Measurements from ENCODE around the gene TMEM245.

Gene TMEM245

DNA sequence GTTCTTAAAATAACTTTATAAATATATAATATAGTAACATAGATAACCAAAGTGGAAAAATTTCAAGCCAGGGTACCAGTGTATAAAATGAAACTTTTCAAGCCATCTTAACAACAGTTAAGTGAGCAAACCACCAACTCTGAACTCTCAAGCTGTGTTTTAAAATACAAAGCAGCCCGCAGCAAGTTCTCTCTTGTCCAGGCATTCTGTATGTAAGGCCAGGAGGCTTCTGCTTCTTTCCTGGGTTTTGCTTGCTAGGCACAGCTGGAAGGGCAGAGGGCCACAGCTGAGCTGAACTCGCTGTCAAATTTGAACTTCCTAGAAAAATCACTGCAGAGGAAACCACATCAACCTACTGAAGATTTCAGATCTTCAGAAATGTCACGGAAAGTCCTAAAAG lies 99.6 kb downstream of the TMEM245 start:
- no peak for DNase-seq

DNA sequence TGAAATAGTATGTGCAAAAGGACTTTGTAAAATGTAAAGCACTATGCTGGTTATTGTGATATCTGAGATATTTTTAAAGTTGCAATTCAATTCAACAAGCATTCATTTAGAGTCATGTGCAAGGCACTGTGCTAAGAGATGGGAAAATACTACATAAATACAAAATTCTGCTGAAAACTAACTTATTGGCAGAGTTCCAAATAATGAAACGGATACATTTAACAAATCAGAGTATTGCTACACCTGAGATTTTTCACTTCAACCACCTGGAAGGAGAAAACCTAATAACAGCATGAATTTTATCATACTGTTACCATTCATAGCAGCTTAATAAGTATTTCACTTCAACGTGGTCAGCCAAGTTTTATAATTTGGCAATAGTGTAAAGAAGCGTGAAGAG lies 100.3 kb downstream of the TMEM245 start:
- no peak for DNase-seq

DNA sequence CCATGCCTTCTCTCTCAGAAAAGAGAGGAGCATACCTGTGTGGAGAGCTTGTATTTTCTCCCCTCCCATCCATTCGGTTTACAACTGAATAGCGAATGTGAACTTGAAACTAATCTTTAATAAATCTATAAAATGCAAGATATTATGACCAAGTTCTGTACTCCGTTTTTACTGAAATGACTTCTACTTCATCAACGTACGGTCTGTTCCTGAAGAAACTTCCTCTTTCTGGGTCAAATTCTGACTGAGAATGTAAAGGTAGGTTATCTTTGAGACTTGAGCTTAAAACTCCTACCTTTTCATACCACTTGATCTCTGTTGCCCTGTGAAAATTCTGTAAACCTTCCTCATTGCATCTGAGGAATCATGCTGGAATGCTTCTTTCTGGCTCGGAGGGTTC lies 102.3 kb downstream of the TMEM245 start:
- no peak for DNase-seq

DNA sequence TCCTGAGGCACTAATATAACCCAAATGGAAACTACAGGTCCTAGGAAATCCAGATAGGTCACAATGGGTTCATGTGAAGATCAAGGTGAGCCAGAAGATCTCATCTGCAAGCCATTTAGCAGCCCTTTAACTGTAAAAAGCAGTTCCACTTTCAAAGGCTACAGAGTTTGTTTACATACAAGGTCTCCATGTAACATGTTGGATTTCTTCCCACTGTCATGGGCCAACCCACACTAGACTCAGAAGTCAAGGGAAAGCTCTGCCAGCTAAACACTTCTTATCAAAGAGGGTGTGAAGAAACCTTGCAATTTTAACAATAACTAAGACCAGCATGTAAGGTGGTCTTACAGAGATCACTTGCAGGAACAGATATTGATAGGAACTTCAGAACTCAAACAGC lies 102.7 kb downstream of the TMEM245 start:
- DNase-seq = no peak

DNA sequence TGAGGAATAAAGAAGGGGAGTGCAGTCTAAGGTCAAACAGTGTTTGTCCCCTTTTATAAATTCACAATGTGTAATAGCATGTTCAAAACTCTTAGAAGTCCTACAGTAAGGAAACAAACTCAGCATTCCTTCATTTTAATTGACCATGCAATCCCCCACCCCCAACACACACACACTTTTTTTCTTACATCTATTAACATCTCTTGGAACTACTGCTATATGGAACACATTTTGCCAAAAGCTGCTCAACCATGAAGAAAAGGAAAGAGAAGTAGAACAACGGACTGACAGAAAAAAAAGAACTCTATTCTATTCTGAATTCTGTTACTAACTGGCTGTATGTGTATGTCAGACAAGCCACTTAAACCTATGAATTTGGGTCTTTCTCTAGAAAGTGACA lies 103.6 kb downstream of the TMEM245 start:
- no peak for DNase-seq

DNA sequence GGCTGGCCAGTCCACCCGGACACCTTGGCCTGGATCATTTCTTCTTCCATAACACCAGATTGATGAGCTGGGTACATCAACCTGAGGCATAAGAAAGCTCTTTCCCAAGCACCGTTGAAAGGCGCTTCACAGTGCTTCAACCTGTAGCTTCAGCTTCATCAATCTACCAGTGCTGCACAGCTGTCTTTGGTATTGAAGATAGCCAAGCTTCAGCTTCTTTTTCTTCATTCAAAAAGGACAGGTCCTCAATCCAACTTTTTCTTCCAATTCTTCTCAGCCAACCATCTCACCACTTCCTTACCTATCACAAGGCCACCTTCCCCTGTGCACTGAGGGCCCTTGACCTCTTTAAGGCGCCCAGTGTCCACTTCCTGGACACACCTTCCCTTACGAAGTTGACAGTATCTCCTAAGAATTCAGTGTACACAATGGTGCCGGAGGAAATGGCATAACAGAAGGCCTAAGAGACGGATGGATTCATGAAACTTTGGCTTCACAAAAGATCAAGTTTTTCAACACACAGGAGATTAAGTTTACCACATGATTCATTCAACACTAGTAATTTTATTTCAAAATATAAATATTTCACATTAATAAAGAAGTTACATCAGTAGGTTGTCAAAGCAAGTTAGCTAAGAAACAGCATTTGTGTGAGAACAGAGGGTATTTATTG lies 105.0 kb downstream of the TMEM245 start:
- no peak for DNase-seq

DNA sequence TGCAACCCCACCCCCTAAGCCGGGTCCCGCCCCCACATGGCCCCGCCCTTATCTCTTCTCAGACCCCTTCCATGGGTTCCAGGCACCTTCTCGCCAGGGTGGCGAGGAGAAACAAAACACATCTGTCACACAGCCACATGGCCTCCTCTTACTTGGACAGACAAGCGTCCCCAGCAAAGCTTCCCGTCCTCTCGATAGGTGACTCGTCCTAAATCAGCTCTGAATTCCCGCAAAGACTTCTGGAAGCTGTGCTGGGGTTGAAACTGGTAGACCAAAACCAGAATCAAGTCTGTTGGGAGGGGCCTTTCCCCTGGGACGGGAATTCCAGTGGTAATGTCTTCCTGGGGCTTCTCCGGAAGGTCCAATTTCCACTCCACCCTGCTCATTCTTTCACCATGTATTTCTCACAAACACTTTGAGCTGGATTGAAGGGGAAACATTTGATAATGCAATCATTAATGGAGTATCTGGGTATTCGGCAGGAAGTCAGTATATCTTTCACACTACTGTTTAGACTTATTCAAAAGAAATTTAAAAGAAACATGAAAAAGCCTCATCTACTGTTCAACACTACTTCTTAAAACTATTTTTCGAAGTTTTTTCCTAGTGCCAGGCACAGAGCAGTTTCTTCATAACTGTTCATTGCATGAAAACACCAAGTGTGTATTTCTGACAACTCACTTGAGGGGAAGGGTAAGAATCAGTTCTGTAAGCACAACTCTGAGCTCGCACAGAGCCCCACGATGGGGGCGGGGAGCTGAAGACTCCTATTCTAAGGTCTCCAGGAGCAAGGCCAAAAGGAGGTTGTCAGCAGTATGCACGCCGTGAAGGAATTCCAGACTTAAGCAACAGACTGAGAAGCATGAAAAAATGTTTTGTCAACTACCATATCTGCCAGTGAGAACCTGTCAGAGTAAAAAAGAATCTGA lies 105.8 kb downstream of the TMEM245 start:
- no peak for DNase-seq

DNA sequence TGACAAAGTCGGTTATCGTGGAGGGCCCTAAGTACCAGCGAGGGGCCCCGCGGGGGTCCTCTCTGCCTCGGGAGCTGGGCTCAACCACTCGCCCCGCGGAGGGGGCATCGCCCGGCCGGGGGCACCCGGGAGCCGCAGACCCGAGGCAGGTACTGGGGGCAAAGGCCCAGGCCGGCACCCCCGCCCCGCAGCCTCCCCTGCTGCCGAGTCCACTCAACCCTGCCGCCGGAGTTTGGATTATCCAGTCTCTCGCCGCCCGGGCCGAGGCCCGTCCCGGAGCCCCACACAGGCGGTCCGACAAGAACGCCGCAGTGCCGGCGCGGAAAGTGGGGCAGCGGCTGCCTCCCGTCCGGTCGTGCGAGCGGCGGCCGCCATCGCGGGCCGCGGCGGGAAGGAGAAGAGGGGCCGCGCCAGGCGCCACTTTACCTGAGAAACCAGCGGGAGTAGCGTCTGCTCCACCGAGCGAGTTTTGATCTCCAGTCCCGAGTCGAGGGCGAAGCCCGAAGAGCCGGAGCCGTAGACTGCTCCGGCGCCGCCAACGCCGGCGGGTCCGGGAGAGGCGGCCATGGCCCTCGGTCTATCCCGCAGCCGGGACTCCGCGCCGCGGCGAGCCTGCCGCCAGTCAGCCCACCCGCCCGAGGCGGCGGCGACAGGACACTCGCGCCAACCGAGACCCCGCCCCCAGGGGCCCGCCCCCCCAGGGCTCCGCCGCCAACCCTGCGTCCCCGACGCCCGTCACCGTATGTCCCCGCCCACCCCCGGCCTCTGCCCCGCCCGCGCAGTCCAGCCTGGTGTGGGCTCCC lies 106.7 kb downstream of the TMEM245 start, which contains the start of gene CTNNAL1:
CTNNAL1 (minus strand) TSS at position 624 of the 803 bp plus-strand sequence; CDS start at position 567, 57 bp downstream.
- DNase-seq = peak; percentile 68

DNA sequence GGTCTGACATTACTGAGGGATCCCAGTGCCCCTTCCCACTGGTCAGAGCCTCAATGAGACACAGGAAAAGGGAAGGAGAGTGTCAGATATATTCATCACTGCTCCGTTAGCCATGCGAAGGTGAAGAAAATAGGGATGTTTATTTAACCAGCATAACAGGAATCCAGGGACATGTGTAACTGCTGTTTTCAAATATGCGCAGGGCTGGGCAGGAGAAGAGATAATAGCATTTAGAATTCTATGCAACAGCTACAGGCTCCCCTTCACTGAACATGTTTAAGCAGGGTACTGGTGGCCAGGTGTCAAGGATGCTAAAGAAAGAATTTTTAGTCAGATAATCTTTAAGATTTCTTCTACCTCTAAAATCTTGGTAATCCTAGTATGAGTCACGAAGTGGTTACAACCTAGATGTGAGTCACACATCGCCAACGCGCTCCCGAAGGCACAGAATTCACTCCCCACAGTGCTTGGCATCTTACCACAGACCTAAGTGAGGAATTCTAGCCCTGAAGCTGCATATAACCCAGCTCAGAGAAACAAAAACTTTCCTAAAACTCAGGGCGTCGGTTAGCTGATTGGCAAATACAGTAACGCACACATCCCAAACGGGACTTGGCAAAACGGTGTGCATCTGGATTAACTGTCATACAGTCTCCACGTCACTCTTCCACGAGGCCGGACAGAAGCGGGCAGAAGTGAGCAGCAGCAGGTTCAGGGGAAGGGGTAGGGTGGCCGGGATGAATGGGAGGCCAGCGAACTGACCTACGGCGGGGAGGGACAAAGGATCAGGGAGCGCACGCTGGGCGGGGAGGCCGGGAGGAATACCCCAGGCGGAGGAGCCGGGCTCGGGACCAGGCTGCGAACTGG lies 107.5 kb downstream of the TMEM245 start:
- no peak for DNase-seq

DNA sequence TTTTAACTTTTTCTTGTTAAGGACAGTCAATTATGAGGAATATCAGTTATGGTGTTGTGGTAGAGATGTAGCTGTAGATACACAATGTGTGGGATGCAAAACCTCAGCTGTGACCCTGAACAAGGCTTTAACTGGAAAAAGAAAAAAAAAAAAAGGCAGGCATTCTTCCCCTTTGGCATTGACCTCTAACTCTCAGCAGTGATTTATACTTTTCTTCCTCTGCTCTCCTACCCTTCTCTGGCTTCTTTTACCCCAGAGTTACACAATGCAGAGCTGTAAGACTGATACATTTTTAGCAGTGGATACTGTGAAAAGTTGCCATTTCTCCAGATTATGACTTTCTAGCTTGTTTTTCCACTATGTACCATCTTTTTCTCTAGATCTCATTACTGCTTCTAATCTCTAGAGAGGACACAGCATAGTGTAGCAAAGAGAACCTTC lies 108.5 kb downstream of the TMEM245 start:
- no peak for DNase-seq

DNA sequence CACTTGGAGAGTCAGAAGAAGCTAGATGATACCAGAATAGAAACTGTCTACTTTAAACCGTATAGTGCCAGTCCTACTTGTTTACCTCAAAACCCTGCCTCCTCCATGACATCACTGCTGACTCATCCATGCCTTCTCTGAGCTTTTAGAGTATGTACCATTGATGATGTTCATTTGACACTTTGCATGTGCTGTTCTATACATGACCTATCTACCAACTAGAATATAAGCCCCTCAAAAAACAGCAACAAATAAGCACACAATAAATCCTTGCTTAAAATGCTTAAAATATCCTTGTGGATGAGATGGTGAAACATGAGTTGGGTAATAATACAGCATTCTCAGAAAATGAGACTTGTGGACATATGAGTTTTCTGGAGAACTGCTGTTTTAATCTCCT lies 109.0 kb downstream of the TMEM245 start:
- DNase-seq = no peak

DNA sequence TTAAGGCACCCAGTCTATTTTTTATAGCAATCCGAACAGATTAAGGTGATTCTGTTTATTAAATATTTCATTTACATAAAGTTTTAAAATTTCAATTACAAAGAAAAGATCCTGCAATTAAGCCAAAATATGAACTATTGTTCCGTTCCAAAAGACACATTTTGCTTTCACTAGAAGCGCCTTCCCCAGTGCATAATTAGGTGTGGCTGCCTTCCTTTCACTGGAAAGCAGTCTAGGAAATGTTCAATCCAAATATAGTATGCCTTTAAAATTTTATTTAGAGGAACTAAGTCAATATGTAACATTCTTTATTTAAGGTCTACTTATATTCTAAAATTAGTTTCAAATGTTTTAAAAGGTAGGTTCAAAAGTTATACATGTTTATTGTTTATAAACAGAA lies 114.1 kb downstream of the TMEM245 start:
- no peak for DNase-seq

DNA sequence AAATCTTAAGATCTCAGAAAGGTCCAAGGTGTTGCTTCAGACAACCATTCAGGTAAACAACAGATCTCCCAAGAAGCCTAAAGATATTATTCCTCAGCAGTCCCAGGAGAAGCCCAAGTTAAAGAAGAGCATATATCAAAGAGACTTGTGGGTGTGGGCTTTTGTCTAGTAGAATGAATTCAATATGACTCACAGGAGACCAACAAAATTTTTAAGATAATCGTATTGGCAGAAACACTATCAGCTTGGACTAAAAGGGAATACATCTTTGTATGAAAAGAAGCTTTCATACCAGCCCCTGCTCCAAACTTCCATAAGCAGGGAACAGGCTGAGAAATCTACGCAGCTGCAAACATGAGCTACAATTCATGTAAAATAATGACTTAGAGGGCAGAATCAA lies 116.6 kb downstream of the TMEM245 start:
- no peak for DNase-seq

DNA sequence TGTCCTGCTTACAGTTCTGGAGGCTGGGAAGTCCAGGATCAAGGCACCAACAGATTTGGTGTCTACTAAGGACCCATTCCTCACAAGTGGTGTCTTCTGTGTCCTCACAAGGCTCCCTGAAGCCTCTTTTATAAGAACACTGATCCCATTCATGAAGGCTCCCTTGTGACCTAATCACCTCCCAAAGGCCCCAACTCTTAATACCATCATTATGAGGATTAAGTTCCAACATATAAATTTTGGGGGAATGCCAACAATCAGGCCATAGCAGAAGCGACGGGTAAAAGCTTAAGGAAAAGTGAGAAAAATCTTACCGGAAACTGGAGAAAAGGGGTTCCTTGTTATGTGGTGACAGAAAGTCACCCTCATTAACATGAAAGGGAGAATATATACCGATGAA lies 117.6 kb downstream of the TMEM245 start:
- no peak for DNase-seq

DNA sequence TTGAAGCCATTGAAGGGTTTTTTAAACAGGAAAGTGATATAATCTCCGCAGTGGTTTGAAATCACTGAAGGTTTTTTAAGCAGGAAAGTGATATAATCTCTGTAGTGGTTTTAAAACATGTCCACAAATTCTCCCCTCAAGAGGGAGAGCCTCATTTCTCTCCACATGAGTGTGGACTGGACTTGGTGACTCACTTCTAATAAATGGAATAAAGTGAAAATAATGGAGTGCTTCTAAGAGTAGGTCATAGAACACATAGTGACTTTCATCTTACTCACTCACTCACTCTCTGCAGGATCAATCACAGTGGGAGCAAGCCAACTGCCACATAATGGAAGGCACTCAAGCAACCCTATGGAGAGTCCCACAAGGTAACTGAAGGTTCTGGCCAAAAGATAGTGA lies 118.5 kb downstream of the TMEM245 start:
- DNase-seq = no peak

DNA sequence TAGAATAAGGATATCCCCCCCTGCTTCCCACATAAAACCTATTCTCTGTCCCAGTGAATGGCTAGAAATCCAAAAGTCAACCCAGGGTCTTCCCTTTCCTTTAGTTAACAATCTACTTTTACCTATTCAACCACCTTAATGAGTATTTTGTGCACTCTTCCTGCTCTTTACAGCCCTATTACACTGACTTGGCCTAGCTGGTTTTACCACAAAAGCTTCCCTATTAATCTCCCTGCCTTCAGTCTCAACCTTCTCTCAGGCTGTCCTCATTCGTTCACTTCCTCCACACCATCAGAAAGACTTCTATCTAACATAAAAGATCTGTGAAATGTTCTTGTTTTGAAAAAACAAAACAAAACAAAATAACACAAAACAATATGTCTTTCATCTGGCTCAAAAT lies 122.6 kb downstream of the TMEM245 start:
- no peak for DNase-seq

DNA sequence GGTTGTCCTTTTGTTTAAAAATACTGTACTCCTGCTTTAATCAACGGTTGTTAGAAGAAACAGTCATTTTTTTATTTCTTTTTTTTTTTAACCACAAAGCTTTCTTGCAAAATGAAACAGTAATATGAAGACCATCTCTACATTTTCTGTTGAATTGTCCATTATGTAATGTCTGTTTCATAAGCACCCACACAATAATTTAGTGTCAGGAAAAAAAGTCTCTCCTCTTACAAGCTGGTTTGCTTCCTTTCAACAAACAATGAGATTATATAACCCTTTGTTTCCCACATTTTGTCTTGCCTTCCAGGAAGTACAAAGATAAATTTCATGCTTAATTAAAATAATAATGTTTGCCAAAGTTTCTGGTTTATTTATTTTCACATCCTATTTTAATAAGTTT lies 123.1 kb downstream of the TMEM245 start:
- no peak for DNase-seq

DNA sequence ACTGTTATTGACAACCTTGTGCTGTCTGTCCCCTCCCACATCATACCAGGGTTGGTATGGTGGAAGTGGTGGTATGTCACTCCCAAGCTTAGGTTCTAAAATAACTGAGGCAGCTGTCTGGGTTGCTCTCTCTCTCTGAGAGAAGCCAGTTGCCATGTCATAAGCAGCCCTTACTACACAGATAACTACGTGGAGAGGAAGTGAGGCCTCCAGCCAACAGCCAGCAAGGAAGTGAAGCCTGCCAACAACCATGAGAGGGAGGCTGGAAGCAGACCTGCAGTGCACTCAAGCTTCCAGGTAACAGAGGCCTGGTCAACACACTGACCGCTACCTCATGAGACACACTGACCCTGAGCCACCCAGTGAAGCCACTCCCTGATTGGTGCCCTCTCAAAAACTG lies 125.1 kb downstream of the TMEM245 start:
- no peak for DNase-seq

DNA sequence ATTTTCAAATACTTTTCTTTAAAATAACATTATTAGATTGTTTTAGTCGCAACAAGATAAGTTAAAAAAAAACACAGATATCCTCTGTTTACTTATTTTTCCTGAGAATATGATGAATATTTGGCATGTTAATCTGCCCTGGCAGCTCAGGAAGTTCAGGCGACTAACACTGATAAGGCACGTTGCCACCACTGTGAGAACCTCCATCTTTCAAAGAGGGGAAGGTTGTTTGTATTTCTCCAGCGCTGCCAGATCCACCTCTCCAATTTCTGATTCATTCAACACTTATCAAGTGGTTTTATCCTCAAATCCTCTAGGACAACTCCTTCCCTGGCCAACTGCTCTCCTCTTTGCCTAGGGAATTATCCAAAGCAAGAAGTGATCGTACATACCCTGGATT lies 128.3 kb downstream of the TMEM245 start:
- no peak for DNase-seq

DNA sequence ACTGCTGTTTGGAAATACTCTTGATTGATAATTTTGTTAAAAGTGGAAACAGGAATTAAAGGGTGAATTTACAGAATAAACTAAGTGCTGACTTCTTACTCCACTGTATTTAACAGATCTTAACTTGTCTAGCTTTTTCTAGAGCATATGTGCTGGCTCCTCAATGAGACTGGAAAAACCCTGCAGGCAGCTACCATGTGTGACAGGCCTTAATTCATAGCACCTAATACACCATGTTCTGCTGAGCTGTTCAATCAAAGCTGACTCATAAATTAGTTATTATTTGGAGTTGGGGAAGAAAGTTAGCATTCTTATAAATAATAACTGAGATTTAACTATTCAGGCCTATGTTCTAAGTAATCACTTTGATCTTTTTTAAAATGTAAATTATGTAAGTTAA lies 135.9 kb downstream of the TMEM245 start:
- DNase-seq = no peak

DNA sequence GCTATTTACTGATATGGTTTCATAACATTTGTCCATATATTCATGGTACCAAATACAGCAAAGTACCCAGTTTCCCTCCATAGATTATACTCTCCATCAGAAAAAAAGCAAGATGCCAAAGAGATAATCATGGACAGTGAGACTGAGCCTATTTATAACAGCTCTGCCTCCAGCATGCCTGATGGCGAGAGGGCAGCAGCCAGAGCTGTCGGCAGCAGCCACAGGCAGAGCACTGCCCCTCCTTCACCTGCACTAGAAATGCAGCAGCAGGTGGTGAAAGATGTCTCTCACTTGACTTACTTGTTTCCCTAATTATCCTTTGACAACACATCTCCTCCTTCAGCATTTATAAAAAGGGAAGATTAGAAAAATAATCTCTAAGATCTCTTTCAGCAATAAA lies 138.9 kb downstream of the TMEM245 start:
- DNase-seq = no peak

DNA sequence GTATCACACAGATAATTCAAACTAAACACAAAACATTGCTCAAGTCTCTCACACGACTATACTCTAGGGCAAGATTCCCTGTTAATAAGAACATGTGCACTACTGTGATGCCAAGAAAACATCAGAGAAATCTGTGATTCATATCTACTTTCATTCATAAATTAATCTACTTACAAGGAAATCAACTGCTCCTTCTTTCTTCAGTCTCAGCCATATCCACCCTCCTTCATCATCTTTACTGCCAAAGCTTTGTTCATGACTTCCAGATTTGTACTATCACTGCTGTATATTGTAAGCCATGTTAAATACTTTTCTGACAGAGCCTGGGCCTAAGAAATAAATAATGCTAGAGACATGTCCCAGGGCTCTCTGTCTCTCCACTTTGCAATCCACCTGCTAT lies 141.5 kb downstream of the TMEM245 start:
- DNase-seq = no peak

Measured in cortex of kidney (tissue), 1 donor.